Activated CD4-positive, alpha-beta T cell treated with anti-CD3 and anti-CD28 coated beads, Interleukin-2, amount 50 U/mL, for 16 hours (primary cell): ENCODE data around the gene CHRD.
"Not testable (repeated sequence)": the region's sequence is repeated elsewhere in the genome, so short reads cannot be mapped to it uniquely, and the experiment has no call there.

Source experiments
- DNase-seq: peaks from one replicate; pipeline ENCODE4 v3.0.0-alpha.2; 2020

CHRD gene

DNA sequence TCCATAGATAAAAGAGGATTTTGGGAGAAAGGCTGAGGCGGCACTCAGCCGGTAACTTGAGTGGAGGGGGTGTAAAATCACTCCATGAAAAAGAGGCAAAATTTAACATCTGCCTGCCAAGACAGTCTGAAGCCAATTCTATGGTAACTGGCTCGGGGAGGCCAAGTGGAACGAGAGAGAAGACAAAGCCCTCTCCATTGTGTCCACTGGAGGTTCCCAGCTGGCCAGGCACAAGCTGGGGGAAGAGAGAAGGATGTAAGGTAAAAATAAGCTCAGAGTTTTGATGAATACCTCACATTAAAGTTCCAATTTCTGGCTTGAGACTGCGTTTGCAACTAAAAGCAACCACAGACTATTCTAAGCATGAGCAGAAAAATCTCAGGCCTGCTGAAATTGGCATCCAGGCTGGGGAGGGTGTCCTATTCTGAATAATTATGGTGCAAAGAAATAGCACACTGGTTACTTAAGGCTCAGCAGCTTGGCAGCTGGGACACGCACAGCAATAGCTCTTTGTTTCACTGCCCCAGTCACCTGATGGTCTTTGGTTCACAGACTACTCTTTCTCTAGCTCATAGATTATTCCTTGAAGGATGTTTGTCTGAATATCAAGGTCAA lies 48.8 kb downstream of the CHRD start:
- no peak for DNase-seq

DNA sequence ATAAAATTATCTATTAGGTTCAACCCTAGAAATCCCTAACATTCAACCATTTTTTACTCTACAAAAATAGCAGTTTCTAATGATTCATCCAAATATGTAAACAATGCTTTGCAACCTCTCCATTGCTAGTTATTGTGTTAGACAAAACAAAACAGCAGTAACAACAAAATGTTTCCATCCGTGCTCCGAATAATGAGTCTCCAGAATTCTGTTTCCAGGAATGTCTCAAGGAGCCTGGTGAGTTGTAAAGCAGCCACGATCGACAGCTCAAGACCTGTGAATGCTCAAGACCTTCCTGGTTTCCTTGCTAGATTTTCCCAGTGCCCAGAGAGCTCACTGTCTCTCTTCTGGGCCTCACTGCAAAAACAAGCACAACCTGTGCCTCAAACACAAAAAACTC lies 49.9 kb downstream of the CHRD start:
- DNase-seq = no peak

DNA sequence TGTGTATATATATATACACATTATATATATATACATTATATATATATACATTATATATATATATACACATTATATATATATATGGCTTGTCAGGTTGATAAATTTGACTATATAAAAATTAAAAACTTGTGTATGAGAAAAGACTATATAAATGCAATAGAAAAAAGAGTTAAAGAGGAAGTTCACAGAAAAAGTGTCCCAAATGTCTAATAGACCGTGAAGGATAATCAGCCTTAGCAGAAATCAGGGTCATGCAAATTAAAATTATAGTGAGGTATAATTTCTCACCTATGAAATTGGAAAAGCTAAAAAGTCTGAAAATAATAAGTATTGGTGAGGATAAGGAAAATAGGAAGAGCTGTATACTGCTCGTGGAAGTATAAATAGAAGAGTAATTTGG lies 51.1 kb downstream of the CHRD start:
- DNase-seq = no peak

DNA sequence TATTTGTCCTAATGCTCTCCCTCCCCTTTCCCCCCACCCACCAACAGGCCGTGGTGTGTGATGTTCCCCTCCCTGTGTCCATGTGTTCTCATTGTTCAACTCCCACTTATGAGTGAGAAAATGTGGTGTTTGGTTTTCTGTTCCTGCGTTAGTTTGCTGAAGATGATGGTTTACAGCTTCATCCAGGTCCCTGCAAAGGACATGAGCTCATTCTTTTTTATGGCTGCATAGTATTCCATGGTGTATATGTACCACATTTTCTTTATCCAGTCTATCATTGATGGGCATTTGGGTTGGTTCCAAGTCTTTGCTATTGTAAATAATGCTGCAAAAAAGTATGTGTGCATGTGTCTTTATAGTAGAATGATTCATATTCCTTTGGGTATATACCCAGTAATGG lies 53.3 kb downstream of the CHRD start:
- not testable (repeated sequence) for DNase-seq

DNA sequence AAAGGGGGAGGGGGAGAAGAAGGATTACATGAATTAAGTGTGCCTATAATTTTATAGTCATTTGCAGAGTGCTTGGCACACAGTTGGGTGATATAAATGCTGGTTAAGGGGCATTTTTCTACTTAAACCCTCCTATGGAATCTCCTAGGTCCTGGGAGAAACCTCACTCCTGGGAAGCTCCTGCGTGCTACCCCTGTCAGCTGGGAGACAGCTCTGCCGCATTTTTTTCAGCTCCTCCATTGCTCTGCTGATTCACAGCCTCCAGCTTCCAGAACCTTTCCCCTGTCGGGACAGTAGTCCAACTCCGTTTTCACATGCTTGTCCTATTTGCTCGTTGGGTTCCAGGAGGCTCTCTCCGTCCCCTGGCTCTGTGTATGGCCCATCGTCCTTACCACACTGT lies 59.2 kb downstream of the CHRD start:
- no peak for DNase-seq
